B cell (primary cell): ENCODE results near the gene SIRT1. TPM values are rescaled to one million over a fixed set of nuclear protein-coding genes. Genes with fewer than 3 reads are reported as not detected.

Experiments used
- ATAC-seq: fragments of 200-7000 bp; cut with Tn5 transposase; one replicate; pipeline ENCODE4 v1.10.0; 2021; ENCODE audit warnings: low read depth, mild to moderate bottlenecking, moderate number of reproducible peaks, moderate library complexity
- CTCF ChIA-PET: fragments of 350-600 bp; sonication (Branson Sonifier 250); formaldehyde crosslinking; loops from one replicate; lab custom pipeline; 2021; ENCODE audit warnings: antibody characterized with exemption, inconsistent platforms; lab: Charles Lee
- POLR2A ChIA-PET: fragments of 350-600 bp; sonication (Branson Sonifier 250); formaldehyde crosslinking; loops from one replicate; lab custom pipeline; 2021; ENCODE audit warnings: antibody characterized with exemption; lab: Charles Lee
- DNase-seq: peaks from one replicate; pipeline ENCODE4 v3.0.0; 2013
- H2AFZ ChIP-seq: 2 replicates; pipeline ENCODE4 v1.6.1; 2012; ENCODE audit warnings: mild to moderate bottlenecking, low read depth, low read length; ENCODE audit not compliant: insufficient read depth, poor library complexity, severe bottlenecking
- H3K27ac ChIP-seq, 2 donors: 1 replicate in 1 of 2; 2 replicates in 1 of 2; pipeline ENCODE4 v1.5.1; 2012 to 2013; ENCODE audit warnings: low read length in 2 of 2, mild to moderate bottlenecking in 2 of 2, moderate library complexity in 1 of 2
- H3K27me3 ChIP-seq, 4 experiments: fragments of 200-600 bp in 1 of 4; sonication (generic) in 1 of 4; replicated peaks in 1 of 4; 1 replicate in 2 of 4; 2 replicates in 2 of 4; pipeline versions ENCODE4 v1.6.1 to v1.7.0; 2013 to 2016; ENCODE audit warnings: low read length in 3 of 4, mild to moderate bottlenecking in 2 of 4, mixed read lengths in 1 of 4, moderate library complexity in 1 of 4; ENCODE audit not compliant: insufficient read depth in 4 of 4, control insufficient read depth in 3 of 4; ENCODE audit errors: control extremely low read depth in 1 of 4
- H3K36me3 ChIP-seq, 2 experiments: replicated peaks in 1 of 2; 1 replicate in 1 of 2; 2 replicates in 1 of 2; pipeline versions ENCODE4 v1.6.1 to v1.7.1; 2013; ENCODE audit warnings: low read length in 1 of 2; ENCODE audit not compliant: insufficient read depth in 2 of 2, control insufficient read depth in 1 of 2; ENCODE audit errors: control extremely low read depth in 1 of 2, extremely low read depth in 1 of 2
- H3K4me1 ChIP-seq, 2 donors: fragments of 200-600 bp in 1 of 2; sonication (generic) in 1 of 2; 1 replicate in 1 of 2; 2 replicates in 1 of 2; pipeline versions ENCODE4 v1.5.1 to v1.6.1; 2013 to 2017; ENCODE audit warnings: low read length in 2 of 2; ENCODE audit not compliant: control insufficient read depth in 2 of 2, insufficient read depth in 2 of 2
- H3K4me2 ChIP-seq: replicated peaks from 2 replicates; pipeline ENCODE3; 2012; ENCODE audit warnings: mild to moderate bottlenecking, low read depth, low read length; ENCODE audit not compliant: poor library complexity, severe bottlenecking
- H3K4me3 ChIP-seq, 5 experiments: fragments of 200-600 bp in 1 of 5; sonication (generic) in 1 of 5; 1 replicate in 3 of 5; 2 replicates in 2 of 5; pipeline versions ENCODE4 v1.5.1 to v1.7.0; 2011 to 2016; ENCODE audit warnings: low read length in 4 of 5, mild to moderate bottlenecking in 4 of 5, low read depth in 2 of 5, control low read depth in 1 of 5, moderate library complexity in 1 of 5; ENCODE audit not compliant: insufficient read depth in 1 of 5; ENCODE audit errors: control extremely low read depth in 1 of 5, extremely low read depth in 1 of 5
- H3K79me2 ChIP-seq: fragments of 200-600 bp; sonication (generic); one replicate; pipeline ENCODE4 v1.6.0; 2016; ENCODE audit warnings: low read length; ENCODE audit not compliant: control insufficient read depth, insufficient read depth
- H3K9ac ChIP-seq: fragments of 200-600 bp; sonication (generic); 2 replicates; pipeline ENCODE4 v1.6.1; 2017; ENCODE audit warnings: mild to moderate bottlenecking, low read length, moderate library complexity
- H3K9me3 ChIP-seq, 3 donors: one replicate each; pipeline versions ENCODE4 v1.6.1 to v1.7.1; 2013; ENCODE audit warnings: low read length in 2 of 3; ENCODE audit not compliant: control insufficient read depth in 2 of 3, insufficient read depth in 1 of 3; ENCODE audit errors: control extremely low read depth in 1 of 3
- H4K20me1 ChIP-seq: 2 replicates; pipeline ENCODE4 v1.6.0; 2012; ENCODE audit warnings: mild to moderate bottlenecking, low read length; ENCODE audit not compliant: insufficient read depth, control insufficient read depth, poor library complexity, severe bottlenecking
- H3K27ac Mint-ChIP-seq: one replicate; pipeline ENCODE4 v1.8.0; 2021; ENCODE audit warnings: mixed read lengths
- H3K27me3 Mint-ChIP-seq: one replicate; pipeline ENCODE4 v1.8.0; 2021; ENCODE audit warnings: mixed read lengths
- H3K4me1 Mint-ChIP-seq: one replicate; pipeline ENCODE4 v1.8.0; 2021; ENCODE audit warnings: mixed read lengths
- H3K4me3 Mint-ChIP-seq: one replicate; pipeline ENCODE4 v1.8.0; 2021; ENCODE audit warnings: mixed read lengths
- H3K9me3 Mint-ChIP-seq: one replicate; pipeline ENCODE4 v1.8.0; 2022; ENCODE audit warnings: mixed read lengths; ENCODE audit not compliant: insufficient read depth
- EZH2 ChIP-seq: IDR thresholded peaks from 2 replicates; pipeline ENCODE4 v1.6.1; 2012; ENCODE audit warnings: borderline replicate concordance, low read depth, mild to moderate bottlenecking, moderate library complexity, low read length; ENCODE audit not compliant: insufficient read depth, poor library complexity, severe bottlenecking
- WGBS: methylation state at CpG from one replicate; pipeline ENCODE4 v1.1.5; 2013; ENCODE audit warnings: missing lambda C conversion rate; ENCODE audit not compliant: insufficient coverage; 5-methylcytosine and 5-hydroxymethylcytosine counted together
- intact Hi-C: fragments of 100-400 bp; cut with micrococcal nuclease; formaldehyde crosslinking; loops from one replicate; pipeline ENCODE4 v1.10.0; 2022
- polyA plus RNA-seq: library from polyadenylated mRNA; depleted of rRNA; stranded (reverse); fragments of >200 nt; gene quantifications from 2 replicates; pipeline ENCODE4 v1.2.3, GENCODE V29; 2012
- total RNA-seq, 2 donors: library from RNA; stranded (reverse); fragments of 120-200 nt in 1 of 2; gene quantifications; 1 replicate in 1 of 2; 2 replicates in 1 of 2; pipeline versions ENCODE4 v1.2.3 to v1.2.4, GENCODE V29; 2013 to 2022
- TF ChIP-seq, protein P1 (sequence below): fragments of 200-600 bp; IDR thresholded peaks from one replicate; pipeline ENCODE4 v1.8.0; 2022; ENCODE audit warnings: antibody characterized with exemption, mild to moderate bottlenecking

Gene SIRT1
- total and polyA plus RNA-seq, 2 donors (not counting 1 experiment from before 2014, with no cell fraction given), result 14.4 to 67.8 TPM

DNA sequence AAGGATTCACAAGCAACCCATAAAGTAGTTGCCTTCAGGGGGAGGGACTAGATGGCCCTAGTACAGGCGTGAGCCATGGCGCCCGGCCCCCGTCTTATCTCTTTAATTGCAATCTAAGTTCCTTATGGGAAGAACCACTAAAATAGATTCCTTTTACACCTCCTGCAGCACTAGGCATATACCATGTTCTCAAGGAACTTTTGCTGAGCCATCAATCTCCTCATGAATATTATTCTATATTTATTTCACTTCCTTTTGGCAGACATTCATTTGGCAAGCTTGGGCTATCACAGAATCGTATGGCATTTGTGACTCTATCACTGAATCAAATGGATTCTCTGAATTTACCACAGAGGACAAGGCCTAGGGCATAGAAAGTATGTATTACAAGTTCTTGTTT, 31.7 kb upstream of the SIRT1 start:
- Histone ChIP-seq H3K9ac (no peak overlapping the region), H3K79me2 (no peaks in the 10 kb centered on the region), H2AFZ (no peak overlapping the region), H3K36me3 (no peaks in the 10 kb centered on the region), H3K9me3 (peaks cover 0 to 3% (median 0%) of the 10 kb centered on the region in 3 donors), H3K27ac (no peak overlapping the region), H4K20me1 (no peaks in the 10 kb centered on the region), H3K4me2 (no peak overlapping the region), H3K4me1 (peaks cover 5 to 11% of the 10 kb centered on the region in 2 donors), H3K4me3 (no peak overlapping the region), H3K27me3 (no peaks in the 10 kb centered on the region)
- no peak for DNase-seq
- no peak overlapping the region for H3K4me3 Mint-ChIP-seq
- no peak overlapping the region for H3K27ac Mint-ChIP-seq
- POLR2A ChIA-PET, result interaction anchor here (1.5 kb wide), 1 partner anchor 479 kb away, joined by 8 read pairs; the partner anchor contains the start of genes HNRNPH3 and PBLD
- intact Hi-C loops, result no loop called here
- WGBS, result no CpG with 5 or more reads among the region's 5 CpGs
- H3K9me3 Mint-ChIP-seq, result no peaks in the 10 kb centered on the region
- no peaks in the 10 kb centered on the region for H3K27me3 Mint-ChIP-seq
- no peak for TF ChIP-seq EZH2
- TF ChIP-seq, protein P1, sequence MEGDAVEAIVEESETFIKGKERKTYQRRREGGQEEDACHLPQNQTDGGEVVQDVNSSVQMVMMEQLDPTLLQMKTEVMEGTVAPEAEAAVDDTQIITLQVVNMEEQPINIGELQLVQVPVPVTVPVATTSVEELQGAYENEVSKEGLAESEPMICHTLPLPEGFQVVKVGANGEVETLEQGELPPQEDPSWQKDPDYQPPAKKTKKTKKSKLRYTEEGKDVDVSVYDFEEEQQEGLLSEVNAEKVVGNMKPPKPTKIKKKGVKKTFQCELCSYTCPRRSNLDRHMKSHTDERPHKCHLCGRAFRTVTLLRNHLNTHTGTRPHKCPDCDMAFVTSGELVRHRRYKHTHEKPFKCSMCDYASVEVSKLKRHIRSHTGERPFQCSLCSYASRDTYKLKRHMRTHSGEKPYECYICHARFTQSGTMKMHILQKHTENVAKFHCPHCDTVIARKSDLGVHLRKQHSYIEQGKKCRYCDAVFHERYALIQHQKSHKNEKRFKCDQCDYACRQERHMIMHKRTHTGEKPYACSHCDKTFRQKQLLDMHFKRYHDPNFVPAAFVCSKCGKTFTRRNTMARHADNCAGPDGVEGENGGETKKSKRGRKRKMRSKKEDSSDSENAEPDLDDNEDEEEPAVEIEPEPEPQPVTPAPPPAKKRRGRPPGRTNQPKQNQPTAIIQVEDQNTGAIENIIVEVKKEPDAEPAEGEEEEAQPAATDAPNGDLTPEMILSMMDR, result no peak
- H3K4me1 Mint-ChIP-seq, result peaks cover 12% of the 10 kb centered on the region
- no peak for ATAC-seq
- CTCF ChIA-PET, result interaction anchor here (4.0 kb wide), 1 partner anchor 304 kb away, joined by 27 read pairs; no protein-coding TSS in a partner anchor

DNA sequence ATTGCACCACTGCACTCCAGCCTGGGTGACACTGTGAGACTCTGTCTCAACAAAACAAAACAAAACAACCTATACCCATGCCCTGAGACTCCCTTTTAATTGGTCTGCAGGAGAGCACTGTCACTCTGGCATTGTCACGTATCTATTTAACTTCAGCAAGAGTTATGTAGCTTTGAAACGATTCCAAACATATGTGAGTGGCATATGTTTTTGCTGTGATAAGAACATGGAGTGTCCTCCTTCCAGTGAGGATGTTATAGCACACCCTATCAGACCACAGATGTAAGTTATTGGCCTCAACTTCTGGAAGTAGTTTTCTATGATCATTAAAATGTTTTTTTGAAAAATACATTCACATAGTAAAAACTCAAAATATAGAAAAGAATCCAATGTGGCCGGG, 30.9 kb upstream of the SIRT1 start:
- Histone ChIP-seq H3K27ac (no peak overlapping the region), H4K20me1 (no peaks in the 10 kb centered on the region), H3K9me3 (peaks cover 0 to under 1% (median 0%) of the 10 kb centered on the region in 3 donors), H3K9ac (no peak overlapping the region), H3K79me2 (no peaks in the 10 kb centered on the region), H3K4me2 (no peak overlapping the region), H3K4me1 (peaks cover 5 to 11% of the 10 kb centered on the region in 2 donors), H3K27me3 (no peaks in the 10 kb centered on the region), H3K4me3 (no peak overlapping the region), H2AFZ (no peak overlapping the region), H3K36me3 (no peaks in the 10 kb centered on the region)
- H3K9me3 Mint-ChIP-seq, result no peaks in the 10 kb centered on the region
- WGBS, result no CpG with 5 or more reads among the region's 3 CpGs
- no peak for TF ChIP-seq EZH2
- TF ChIP-seq, protein P1, result no peak
- H3K4me1 Mint-ChIP-seq, result peaks cover 12% of the 10 kb centered on the region
- ChIA-PET POLR2A (interaction anchor here (0.7 kb wide), 1 partner anchor 128 kb away, joined by 4 read pairs; no protein-coding TSS in a partner anchor), CTCF (interaction anchor here (7.7 kb wide), 1 partner anchor 302 kb away, joined by 192 read pairs; no protein-coding TSS in a partner anchor)
- H3K27ac Mint-ChIP-seq, result no peak overlapping the region
- intact Hi-C loops, result no loop called here
- ATAC-seq, result no peak
- no peak for DNase-seq
- no peak overlapping the region for H3K4me3 Mint-ChIP-seq
- no peaks in the 10 kb centered on the region for H3K27me3 Mint-ChIP-seq
